ENCODE measurements around the gene MSRB3. TPM values are rescaled to one million over a fixed set of nuclear protein-coding genes. Genes with fewer than 3 reads are reported as not detected.

Gene MSRB3
- total RNA-seq, 1 experiment from 2014 or later = 0.55 TPM

GRCh38 chr12:65464930-65465329 is 186.4 kb downstream of the MSRB3 start:
- Histone ChIP-seq H4K20me1 (ENCODE audit: insufficient read depth) (no peaks in the 10 kb centered on the region), H3K4me1 (replicated peaks; ENCODE audit: insufficient read depth) (no peaks in the 10 kb centered on the region), H3K36me3 (ENCODE audit: low read depth) (no peaks in the 10 kb centered on the region), H3K4me2 (no peak overlapping the region), H3K79me2 (ENCODE audit: low read depth) (no peaks in the 10 kb centered on the region), H3K4me3 (no peak overlapping the region), H3K27ac (no peak overlapping the region), H3K27me3 (ENCODE audit: insufficient read depth, low read depth) (no peaks in the 10 kb centered on the region), H3F3A (ENCODE audit: insufficient read depth, low read depth) (no peaks in the 10 kb centered on the region), H3K9me3 (ENCODE audit: insufficient read depth, low read depth) (no peaks in the 10 kb centered on the region), H3K9me2 (ENCODE audit: insufficient read depth) (no peaks in the 10 kb centered on the region), H2AFZ (no peak overlapping the region)
- BruUV-seq (replicated peaks) = no TSS peak
- POLR2A ChIA-PET (ENCODE audit: unreplicated experiment) = no interaction called here
- DNase-seq = no peak
- CTCF ChIA-PET = no interaction called here
- intact Hi-C loops (cut with micrococcal nuclease; ENCODE audit: unreplicated experiment) = no loop called here
- TF ChIP-seq CTCF (conservative IDR thresholded peaks at IDR 0.05) (no peak), EZH2 (IDR thresholded peaks at IDR 0.05; ENCODE audit: low read depth) (no peak)

DNA sequence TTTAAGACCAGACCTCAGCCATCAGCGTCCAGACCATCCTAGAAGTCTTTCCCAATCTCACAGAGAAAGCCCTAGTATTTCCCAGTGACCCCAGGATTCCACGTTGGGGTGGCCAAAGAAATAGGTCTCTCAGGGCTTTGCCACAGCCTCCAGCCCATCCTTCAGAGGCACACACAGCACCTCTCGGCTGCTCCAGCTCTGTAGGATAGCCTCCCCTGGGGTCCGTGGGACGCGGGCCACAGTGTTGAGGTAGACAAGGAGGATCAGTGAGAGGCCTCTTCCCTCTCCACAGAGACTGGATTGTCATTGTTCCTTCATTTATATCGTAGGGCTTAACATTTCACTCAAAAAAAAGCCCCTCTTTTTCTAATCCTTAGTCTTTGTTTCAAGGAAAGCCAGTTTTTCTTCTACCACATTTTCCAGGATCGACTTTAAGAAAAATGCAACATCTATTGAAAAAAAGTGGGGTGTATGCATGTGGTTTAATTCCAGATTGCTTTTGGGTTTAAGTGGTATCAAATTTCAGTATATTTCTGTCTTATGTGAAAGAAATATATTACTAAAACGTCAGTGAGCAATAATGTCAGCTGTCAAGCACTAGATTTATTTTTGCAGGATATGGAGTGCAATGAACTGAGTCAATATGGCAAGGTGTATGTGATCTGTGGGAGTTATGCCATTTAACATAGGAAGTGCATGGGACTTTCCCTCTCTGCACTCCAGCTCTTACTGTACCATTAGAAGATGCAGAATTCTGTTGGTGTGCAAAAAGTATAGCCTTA is 187.5 kb downstream of the MSRB3 start:
- POLR2A ChIA-PET (ENCODE audit: unreplicated experiment) = interaction anchor here (0.6 kb wide), 1 partner anchor 233 kb away, joined by 5 read pairs; no protein-coding TSS in a partner anchor
- H3K9me3 ChIP-seq (ENCODE audit: insufficient read depth, low read depth) = no peaks in the 10 kb centered on the region
- no peaks in the 10 kb centered on the region for H4K20me1 ChIP-seq (ENCODE audit: insufficient read depth)
- H3K36me3 ChIP-seq (ENCODE audit: low read depth) = no peaks in the 10 kb centered on the region
- no peaks in the 10 kb centered on the region for H3K27me3 ChIP-seq (ENCODE audit: insufficient read depth, low read depth)
- BruUV-seq (replicated peaks) = no TSS peak
- no peaks in the 10 kb centered on the region for H3K9me2 ChIP-seq (ENCODE audit: insufficient read depth)
- no peak overlapping the region for H3K27ac ChIP-seq
- TF ChIP-seq CTCF (conservative IDR thresholded peaks at IDR 0.05) (no peak), EZH2 (IDR thresholded peaks at IDR 0.05; ENCODE audit: low read depth) (no peak)
- CTCF ChIA-PET = no interaction called here
- H2AFZ ChIP-seq = no peak overlapping the region
- no peaks in the 10 kb centered on the region for H3K79me2 ChIP-seq (ENCODE audit: low read depth)
- no peak overlapping the region for H3K4me3 ChIP-seq
- H3K4me2 ChIP-seq = no peak overlapping the region
- H3K4me1 ChIP-seq (replicated peaks; ENCODE audit: insufficient read depth) = no peaks in the 10 kb centered on the region
- DNase-seq = no peak
- no peaks in the 10 kb centered on the region for H3F3A ChIP-seq (ENCODE audit: insufficient read depth, low read depth)
- intact Hi-C loops (cut with micrococcal nuclease; ENCODE audit: unreplicated experiment) = no loop called here

- H3K79me2 ChIP-seq (ENCODE audit: low read depth) = no peaks in the 10 kb centered on the region
- no peak for DNase-seq
- H3K4me2 ChIP-seq = no peak overlapping the region
- no peak overlapping the region for H3K27ac ChIP-seq
- no peak overlapping the region for H3K4me3 ChIP-seq
- TF ChIP-seq CTCF (conservative IDR thresholded peaks at IDR 0.05) (no peak), EZH2 (IDR thresholded peaks at IDR 0.05; ENCODE audit: low read depth) (no peak)
- H3F3A ChIP-seq (ENCODE audit: insufficient read depth, low read depth) = no peaks in the 10 kb centered on the region
- H4K20me1 ChIP-seq (ENCODE audit: insufficient read depth) = no peaks in the 10 kb centered on the region
- no peaks in the 10 kb centered on the region for H3K4me1 ChIP-seq (replicated peaks; ENCODE audit: insufficient read depth)
- no peaks in the 10 kb centered on the region for H3K36me3 ChIP-seq (ENCODE audit: low read depth)
- no peaks in the 10 kb centered on the region for H3K27me3 ChIP-seq (ENCODE audit: insufficient read depth, low read depth)
- ChIA-PET CTCF (no interaction called here), POLR2A (ENCODE audit: unreplicated experiment) (no interaction called here)
- H3K9me3 ChIP-seq (ENCODE audit: insufficient read depth, low read depth) = no peaks in the 10 kb centered on the region
- intact Hi-C loops (cut with micrococcal nuclease; ENCODE audit: unreplicated experiment) = no loop called here
- no peak overlapping the region for H2AFZ ChIP-seq
- no TSS peak for BruUV-seq (replicated peaks)
- no peaks in the 10 kb centered on the region for H3K9me2 ChIP-seq (ENCODE audit: insufficient read depth)
Observed at GRCh38 chr12:65466911-65467310, 188.4 kb downstream of the MSRB3 start.
